ENCODE results near the gene DPP6. TPM values are rescaled to one million over a fixed set of nuclear protein-coding genes. Genes with fewer than 3 reads are reported as not detected.

Gene DPP6
- total RNA-seq, 2 donors from 2014 or later = 0.99 to 1.8 TPM

GRCh38 chr7:154726368-154726767, 674.2 kb downstream of the DPP6 start:
- no peaks in the 10 kb centered on the region for H3K27me3 ChIP-seq
- intact Hi-C loops (cut with DNase I) = no loop called here

GRCh38 chr7:154729056-154729455, 676.9 kb downstream of the DPP6 start:
- no peaks in the 10 kb centered on the region for H3K36me3 ChIP-seq (replicated peaks in 1 of 2; ENCODE audit: insufficient read depth in 1 of 2, low read depth in 2 of 2)
- TF ChIP-seq CTCF (IDR thresholded peaks at IDR 0.05) (no peak), POLR2A (IDR thresholded peaks at IDR 0.05) (no peak)
- ATAC-seq (no peak), DNase-seq (no peak)
- no peak overlapping the region for H3K4me3 ChIP-seq
- no peaks in the 10 kb centered on the region for H3K27me3 ChIP-seq
- intact Hi-C loops (cut with DNase I) = no loop called here
- WGBS, 2 donors = 67 to 74% methylated on average over 3 of the region's 3 CpGs
- H3K4me1 ChIP-seq = no peaks in the 10 kb centered on the region
- H3K27ac ChIP-seq = no peak overlapping the region
- peaks cover 0 to 9% (median 0%) of the 10 kb centered on the region in 3 donors for H3K9me3 ChIP-seq

More at GRCh38 chr7:154726368-154726767, 674.2 kb downstream of the DPP6 start:
- TF ChIP-seq CTCF (IDR thresholded peaks at IDR 0.05) (no peak), POLR2A (IDR thresholded peaks at IDR 0.05) (no peak)
- Histone ChIP-seq H3K9me3 (peaks cover 0 to 9% (median 0%) of the 10 kb centered on the region in 3 donors), H3K4me1 (no peaks in the 10 kb centered on the region), H3K27ac (no peak overlapping the region), H3K4me3 (no peak overlapping the region), H3K36me3 (replicated peaks in 1 of 2; ENCODE audit: insufficient read depth in 1 of 2, low read depth in 2 of 2) (no peaks in the 10 kb centered on the region)
- ATAC-seq (no peak), DNase-seq (no peak)
- 82 to 86% methylated on average over 4 of the region's 4 CpGs for WGBS, 2 donors

GRCh38 chr7:154735766-154736165, 683.6 kb downstream of the DPP6 start:
- H3K27me3 ChIP-seq = no peaks in the 10 kb centered on the region
- H3K4me1 ChIP-seq = no peaks in the 10 kb centered on the region
- H3K36me3 ChIP-seq (replicated peaks in 1 of 2; ENCODE audit: insufficient read depth in 1 of 2, low read depth in 2 of 2) = no peaks in the 10 kb centered on the region
- DNase-seq (no peak), ATAC-seq (no peak)
- 71 to 81% methylated on average over 3 of the region's 3 CpGs for WGBS, 2 donors
- no peak for TF ChIP-seq CTCF (IDR thresholded peaks at IDR 0.05)
- no peak for TF ChIP-seq POLR2A (IDR thresholded peaks at IDR 0.05)
- intact Hi-C loops (cut with DNase I) = no loop called here
- H3K27ac ChIP-seq = no peak overlapping the region
- no peaks in the 10 kb centered on the region for H3K9me3 ChIP-seq
- no peak overlapping the region for H3K4me3 ChIP-seq

GRCh38 chr7:154736389-154736788, 684.2 kb downstream of the DPP6 start:
- Histone ChIP-seq H3K27ac (no peak overlapping the region), H3K9me3 (no peaks in the 10 kb centered on the region), H3K27me3 (no peaks in the 10 kb centered on the region), H3K4me3 (no peak overlapping the region), H3K36me3 (replicated peaks in 1 of 2; ENCODE audit: insufficient read depth in 1 of 2, low read depth in 2 of 2) (no peaks in the 10 kb centered on the region), H3K4me1 (no peaks in the 10 kb centered on the region)
- DNase-seq (no peak), ATAC-seq (no peak)
- intact Hi-C loops (cut with DNase I) = no loop called here
- WGBS, 2 donors = 81 to 83% methylated on average over 3 of the region's 3 CpGs
- TF ChIP-seq POLR2A (IDR thresholded peaks at IDR 0.05) (no peak), CTCF (IDR thresholded peaks at IDR 0.05) (no peak)

GRCh38 chr7:154738216-154738615, 686.0 kb downstream of the DPP6 start:
- H3K36me3 ChIP-seq (replicated peaks in 1 of 2; ENCODE audit: insufficient read depth in 1 of 2, low read depth in 2 of 2) = no peaks in the 10 kb centered on the region
- H3K27ac ChIP-seq = no peak overlapping the region
- WGBS, 2 donors = 57 to 65% methylated on average over 5 of the region's 5 CpGs
- intact Hi-C loops (cut with DNase I) = no loop called here
- ATAC-seq = no peak
- no peaks in the 10 kb centered on the region for H3K4me1 ChIP-seq
- TF ChIP-seq POLR2A (IDR thresholded peaks at IDR 0.05) = no peak
- TF ChIP-seq CTCF (IDR thresholded peaks at IDR 0.05) = no peak
- H3K4me3 ChIP-seq = no peak overlapping the region
- no peaks in the 10 kb centered on the region for H3K9me3 ChIP-seq
- no peak for DNase-seq
- no peaks in the 10 kb centered on the region for H3K27me3 ChIP-seq
